K562 (cell line): ENCODE data around the gene GUCY1A2. TPM values are rescaled to one million over a fixed set of nuclear protein-coding genes. Genes with fewer than 3 reads are reported as not detected.

Source experiments
- ATAC-seq: fragments of 200-7000 bp; cut with Tn5 transposase; 3 replicates; pipeline ENCODE4 v1.9.1; 2020; ENCODE audit warnings: moderate library complexity
- BruUV-seq: library from RNA; stranded (reverse); fragments of 400-500 nt; replicated peaks from 2 replicates; lab custom pipeline; 2021; lab: Mats Ljungman, UMichigan
- CTCF ChIA-PET: fragments of 300-600 bp; formaldehyde crosslinking; extraction: SDS; loops from one replicate; lab custom pipeline; 2021; ENCODE audit warnings: low intra/inter-chr PET ratio; lab: Yijun Ruan, JAX
- POLR2A ChIA-PET: fragments of 300-600, 350-650 bp; sonication (Branson Sonifier 250); formaldehyde crosslinking; extraction: SDS; loops from one replicate; lab custom pipeline; 2021; ENCODE audit warnings: antibody characterized with exemption, inconsistent platforms; lab: Yijun Ruan, JAX
- DNase-seq, 4 experiments: peaks; one replicate each; pipeline versions ENCODE4 v3.0.0 to v3.0.0-alpha.2; 2011 to 2018; ENCODE audit warnings: low spot score in 3 of 4, mixed read lengths in 3 of 4; ENCODE audit errors: extremely low read depth in 1 of 4
- FAIRE-seq: peaks from 2 replicates; lab custom pipeline; 2011; peaks lifted over from hg19 to GRCh38; lab: Jason Lieb, UNC
- H2AFZ ChIP-seq: 2 replicates; pipeline ENCODE4 v1.6.0; 2011; ENCODE audit warnings: low read depth, low read length, control low read depth, inconsistent platforms
- H3K27ac ChIP-seq: fragments of 200-600 bp; 3 replicates; pipeline ENCODE4 v1.8.0; 2011; ENCODE audit warnings: low read depth, mild to moderate bottlenecking, control low read depth, inconsistent platforms, low read length, moderate library complexity, mixed read lengths; ENCODE audit errors: extremely low read depth
- H3K27me3 ChIP-seq, 2 experiments: fragments of 300-600 bp in 1 of 2; 2 replicates in 1 of 2; 3 replicates in 1 of 2; pipeline versions ENCODE4 v1.6.0 to v1.8.0; 2011; ENCODE audit warnings: inconsistent platforms in 2 of 2, low read length in 2 of 2, mild to moderate bottlenecking in 1 of 2, mixed read lengths in 1 of 2, moderate library complexity in 1 of 2; ENCODE audit not compliant: control insufficient read depth in 2 of 2, insufficient read depth in 2 of 2
- H3K36me3 ChIP-seq: fragments of 300-600 bp; 3 replicates; pipeline ENCODE4 v1.8.0; 2011; ENCODE audit warnings: mild to moderate bottlenecking, low read length, inconsistent platforms; ENCODE audit not compliant: control insufficient read depth, insufficient read depth
- H3K4me1 ChIP-seq, 2 experiments: fragments of 200-600 bp in 1 of 2; replicated peaks in 1 of 2; 2 replicates in 1 of 2; 3 replicates in 1 of 2; pipeline versions ENCODE4 v1.5.1 to v1.8.0; 2011; ENCODE audit warnings: inconsistent platforms in 2 of 2, low read length in 2 of 2, mild to moderate bottlenecking in 1 of 2, mixed read lengths in 1 of 2, moderate library complexity in 1 of 2; ENCODE audit not compliant: control insufficient read depth in 2 of 2, insufficient read depth in 2 of 2
- H3K4me2 ChIP-seq: 2 replicates; pipeline ENCODE4 v1.6.1; 2011; ENCODE audit warnings: low read length, control low read depth, inconsistent platforms, mixed read lengths; ENCODE audit not compliant: insufficient read depth
- H3K4me3 ChIP-seq: fragments of 200-600 bp; sonication (generic), shearing (Covaris generic); 2 replicates; pipeline ENCODE4 v1.5.1; 2016; ENCODE audit warnings: control low read depth, inconsistent platforms
- H3K79me2 ChIP-seq: fragments of 200-600 bp; 3 replicates; pipeline ENCODE4 v1.8.0; 2011; ENCODE audit warnings: low read length, inconsistent platforms; ENCODE audit not compliant: control insufficient read depth, insufficient read depth
- H3K9ac ChIP-seq, 2 experiments: 2 replicates each; pipeline versions ENCODE4 v1.6.0 to v1.6.1; 2011; ENCODE audit warnings: low read depth in 2 of 2, low read length in 2 of 2, control low read depth in 1 of 2, inconsistent platforms in 1 of 2, mild to moderate bottlenecking in 1 of 2, mixed read lengths in 1 of 2; ENCODE audit not compliant: insufficient read depth in 1 of 2
- H3K9me1 ChIP-seq: one replicate; pipeline ENCODE4 v1.6.0; 2011; ENCODE audit warnings: inconsistent platforms, mild to moderate bottlenecking, low read length, moderate library complexity; ENCODE audit not compliant: control insufficient read depth, insufficient read depth
- H3K9me3 ChIP-seq: replicated peaks from 2 replicates; pipeline ENCODE4 v1.5.1; 2011; ENCODE audit warnings: low read depth, low read length, inconsistent platforms; ENCODE audit not compliant: control insufficient read depth, insufficient read depth
- H4K20me1 ChIP-seq: replicated peaks from 2 replicates; pipeline ENCODE4 v1.6.1; 2011; ENCODE audit warnings: low read length, inconsistent platforms, mixed read lengths; ENCODE audit not compliant: control insufficient read depth, insufficient read depth
- E2F8 ChIP-seq: fragments of 450-650 bp; IDR thresholded peaks from 2 replicates; pipeline ENCODE4 v1.7.1; 2018; ENCODE audit warnings: mild to moderate bottlenecking, low read depth; ENCODE audit not compliant: partially characterized antibody
- RAD21 ChIP-seq, 2 experiments: fragments of 250-450 bp in 1 of 2; fragments of 450-650 bp in 1 of 2; sonication (Bioruptor Pico) in 1 of 2; formaldehyde crosslinking in 1 of 2; IDR thresholded peaks in 1 of 2; conservative IDR thresholded peaks in 1 of 2; 2 replicates each; pipeline versions ENCODE4 v1.4.0 to v1.8.0; 2020 to 2022; ENCODE audit warnings: mild to moderate bottlenecking in 2 of 2, moderate library complexity in 1 of 2
- STAG1 ChIP-seq: sonication (generic); formaldehyde crosslinking; IDR thresholded peaks from 2 replicates; pipeline ENCODE4 v1.5.0; 2020; ENCODE audit warnings: missing genetic modification reagents, borderline replicate concordance
- ZNF174 ChIP-seq: fragments of 250-450 bp; sonication (Bioruptor Pico); IDR thresholded peaks from 2 replicates; pipeline ENCODE4 v1.4.0; 2020; ENCODE audit warnings: mild to moderate bottlenecking
- ZNF23 ChIP-seq: fragments of 250-450 bp; sonication (Bioruptor Pico); IDR thresholded peaks from 2 replicates; pipeline ENCODE4 v1.4.0; 2020; ENCODE audit warnings: mild to moderate bottlenecking
- ZNF431 ChIP-seq: sonication (generic); formaldehyde crosslinking; IDR thresholded peaks from 2 replicates; pipeline ENCODE4 v1.8.0; 2022; ENCODE audit warnings: mild to moderate bottlenecking, missing genetic modification reagents
- ZNF511 ChIP-seq: sonication (generic); formaldehyde crosslinking; IDR thresholded peaks from 2 replicates; pipeline ENCODE4 v1.8.0; 2022; ENCODE audit warnings: mild to moderate bottlenecking, missing genetic modification reagents
- WGBS: fragments of 100-300 bp; shearing (Covaris generic); methylation state at CpG from one replicate; pipeline ENCODE4 v1.1.6; 2016; ENCODE audit warnings: low coverage, mixed read lengths; ENCODE audit not compliant: insufficient coverage; ENCODE audit errors: missing lambda C conversion rate; 5-methylcytosine and 5-hydroxymethylcytosine counted together
- in situ Hi-C: fragments of 300-500 bp; cut with MboI; formaldehyde crosslinking; loops from 4 replicates; pipeline ENCODE4 v1.15.0; 2018; ENCODE audit warnings: inconsistent platforms, mixed read lengths
- intact Hi-C: fragments of 100-400 bp; cut with micrococcal nuclease; formaldehyde crosslinking; loops from 2 replicates; pipeline ENCODE4 v1.14.2; 2022
- polyA plus RNA-seq, 8 experiments: library from polyadenylated mRNA; depleted of rRNA in 4 of 8; stranded (reverse) in 5 of 8; unstranded in 3 of 8; fragments of >200 nt; fragmentation: Nextera tagmentation in 2 of 8; fragmentation: Illumina TruSeq in 1 of 8; extraction: Ambion mirVana in 2 of 8; extraction: Trizol in 1 of 8; gene quantifications; 2 replicates each; pipeline versions ENCODE4 v1.2.1 to v1.2.3, GENCODE V29; 2011 to 2014; ENCODE audit warnings: inconsistent platforms in 1 of 8, missing spikeins in 1 of 8
- total RNA-seq, 7 experiments: library from RNA; depleted of rRNA in 6 of 7; stranded (reverse); fragments of >200 nt in 6 of 7; fragmentation: Illumina TruSeq in 2 of 7; extraction: Trizol in 2 of 7; gene quantifications; 2 replicates each; pipeline versions ENCODE4 v1.2.1 to v1.2.3, GENCODE V29; 2011 to 2021; ENCODE audit warnings: low replicate concordance in 1 of 7

The GUCY1A2 gene
- total and polyA plus RNA-seq, 9 of the 15 experiments (the other 6 are each of a cell fraction or from before 2014, with no cell fraction given), result under 0.01 to 0.04 TPM; not detected in 7

GRCh38 chr11:106889718-106890117 lies 128.6 kb downstream of the GUCY1A2 start:
- intact Hi-C loops, result no loop called here
- H3K27ac ChIP-seq, result no peak overlapping the region
- WGBS, result 0% methylated on average over 1 of the region's 1 CpG
- H3K79me2 ChIP-seq, result no peaks in the 10 kb centered on the region
- ChIA-PET CTCF (no interaction called here), POLR2A (no interaction called here)
- no peaks in the 10 kb centered on the region for H3K27me3 ChIP-seq
- no peak overlapping the region for H3K4me2 ChIP-seq
- FAIRE-seq (no peak), ATAC-seq (no peak), DNase-seq (no peak)
- no peak overlapping the region for H3K9ac ChIP-seq
- no peaks in the 10 kb centered on the region for H4K20me1 ChIP-seq
- no peaks in the 10 kb centered on the region for H3K36me3 ChIP-seq
- no peaks in the 10 kb centered on the region for H3K9me3 ChIP-seq
- in situ Hi-C loops, result no loop called here
- H3K4me3 ChIP-seq, result no peak overlapping the region
- BruUV-seq, result no TSS peak
- H3K9me1 ChIP-seq, result no peaks in the 10 kb centered on the region
- no peak for TF ChIP-seq ZNF431 (CRISPR knock-in tag)
- no peak for TF ChIP-seq E2F8
- no peaks in the 10 kb centered on the region for H3K4me1 ChIP-seq
- no peak overlapping the region for H2AFZ ChIP-seq

- in situ Hi-C loops, result no loop called here
- TF ChIP-seq RAD21 (CRISPR knock-in tag; conservative IDR thresholded peaks at IDR 0.05 in 1 of 2, IDR thresholded peaks at IDR 0.05 in 1 of 2) (no peak), ZNF511 (no peak), ZNF174 (CRISPR knock-in tag) (no peak), STAG1 (CRISPR knock-in tag) (no peak), ZNF23 (no peak)
Measured at GRCh38 chr11:106888386-106888785, 129.9 kb downstream of the GUCY1A2 start.

More at GRCh38 chr11:106888386-106888785, 129.9 kb downstream of the GUCY1A2 start:
- Histone ChIP-seq H2AFZ (no peak overlapping the region), H3K9me1 (no peaks in the 10 kb centered on the region), H3K79me2 (no peaks in the 10 kb centered on the region), H3K27ac (no peak overlapping the region), H3K36me3 (no peaks in the 10 kb centered on the region), H4K20me1 (no peaks in the 10 kb centered on the region), H3K4me2 (no peak overlapping the region), H3K4me3 (no peak overlapping the region), H3K9me3 (no peaks in the 10 kb centered on the region), H3K27me3 (no peaks in the 10 kb centered on the region), H3K4me1 (no peaks in the 10 kb centered on the region), H3K9ac (no peak overlapping the region)
- ChIA-PET CTCF (no interaction called here), POLR2A (no interaction called here)
- no peak for ATAC-seq
- WGBS, result 0% methylated on average over 4 of the region's 5 CpGs
- intact Hi-C loops, result no loop called here
- no peak for FAIRE-seq
- BruUV-seq, result no TSS peak
- DNase-seq, result no peak
